Neuronal stem cell (in vitro differentiated cells): ENCODE data around the gene LTB4R.

Experiments
- DNase-seq: peaks from one replicate; pipeline ENCODE4 v3.0.0-alpha.2; 2013; ENCODE audit warnings: low spot score
- H2AFZ ChIP-seq: one replicate; pipeline ENCODE4 v1.6.1; 2013; ENCODE audit warnings: mild to moderate bottlenecking, low read length, inconsistent platforms
- H2AK5ac ChIP-seq: 2 replicates; pipeline ENCODE4 v1.6.1; 2013; ENCODE audit warnings: low read depth, mild to moderate bottlenecking, inconsistent platforms, low read length, moderate library complexity, mixed read lengths
- H2BK120ac ChIP-seq: 2 replicates; pipeline ENCODE4 v1.6.1; 2013; ENCODE audit warnings: low read depth, mild to moderate bottlenecking, inconsistent platforms, low read length, moderate library complexity, mixed read lengths
- H2BK12ac ChIP-seq: one replicate; pipeline ENCODE4 v1.6.1; 2013; ENCODE audit warnings: low read length, inconsistent platforms
- H2BK15ac ChIP-seq: 2 replicates; pipeline ENCODE4 v1.6.1; 2013; ENCODE audit warnings: mild to moderate bottlenecking, low read length, inconsistent platforms, mixed read lengths
- H2BK5ac ChIP-seq: one replicate; pipeline ENCODE4 v1.6.1; 2013; ENCODE audit warnings: inconsistent platforms, mild to moderate bottlenecking, low read length, moderate library complexity
- H3K14ac ChIP-seq: one replicate; pipeline ENCODE4 v1.6.1; 2013; ENCODE audit warnings: low read length, inconsistent platforms
- H3K18ac ChIP-seq: 2 replicates; pipeline ENCODE4 v1.6.1; 2013; ENCODE audit warnings: low read length, inconsistent platforms
- H3K23ac ChIP-seq: 2 replicates; pipeline ENCODE4 v1.6.1; 2013; ENCODE audit warnings: low read depth, mild to moderate bottlenecking, mixed read lengths, low read length, inconsistent platforms; ENCODE audit not compliant: poor library complexity
- H3K27ac ChIP-seq: replicated peaks from 3 replicates; pipeline ENCODE4 v1.5.1; 2013; ENCODE audit warnings: low read length, inconsistent platforms
- H3K27me3 ChIP-seq, 3 experiments: 2 replicates each; pipeline ENCODE4 v1.6.1; 2013; ENCODE audit warnings: low read length in 3 of 3, mild to moderate bottlenecking in 2 of 3, inconsistent platforms in 1 of 3, low read depth in 1 of 3, mixed read lengths in 1 of 3, moderate library complexity in 1 of 3; ENCODE audit not compliant: control insufficient read depth in 3 of 3, insufficient read depth in 3 of 3
- H3K36me3 ChIP-seq, 2 donors: replicated peaks in 1 of 2; 2 replicates each; pipeline ENCODE4 v1.6.1; 2013; ENCODE audit warnings: low read length in 2 of 2; ENCODE audit not compliant: control insufficient read depth in 2 of 2, insufficient read depth in 2 of 2
- H3K4ac ChIP-seq: 2 replicates; pipeline ENCODE4 v1.6.1; 2013; ENCODE audit warnings: inconsistent platforms, mild to moderate bottlenecking, low read length, moderate library complexity
- H3K4me1 ChIP-seq, 2 donors: 1 replicate in 1 of 2; 2 replicates in 1 of 2; pipeline ENCODE4 v1.6.1; 2013; ENCODE audit warnings: low read length in 2 of 2, low read depth in 1 of 2; ENCODE audit not compliant: control insufficient read depth in 2 of 2, insufficient read depth in 1 of 2
- H3K4me2 ChIP-seq: one replicate; pipeline ENCODE4 v1.6.1; 2013; ENCODE audit warnings: mild to moderate bottlenecking, low read length, inconsistent platforms; ENCODE audit not compliant: insufficient read depth, poor library complexity, severe bottlenecking
- H3K4me3 ChIP-seq, 2 donors: 2 replicates each; pipeline ENCODE4 v1.5.1; 2013; ENCODE audit warnings: low read length in 2 of 2, mild to moderate bottlenecking in 2 of 2, inconsistent platforms in 1 of 2, moderate library complexity in 1 of 2
- H3K79me1 ChIP-seq: one replicate; pipeline ENCODE4 v1.6.1; 2013; ENCODE audit warnings: low read depth, mild to moderate bottlenecking, inconsistent platforms, low read length, moderate library complexity
- H3K9ac ChIP-seq: one replicate; pipeline ENCODE4 v1.6.1; 2013; ENCODE audit warnings: mild to moderate bottlenecking, low read depth, low read length, inconsistent platforms; ENCODE audit not compliant: poor library complexity
- H3K9me3 ChIP-seq, 2 donors: replicated peaks in 1 of 2; 2 replicates each; pipeline versions ENCODE3 to v1.6.1; 2013; ENCODE audit warnings: low read length in 2 of 2, mild to moderate bottlenecking in 2 of 2, inconsistent platforms in 1 of 2, low read depth in 1 of 2, mixed read lengths in 1 of 2, moderate library complexity in 1 of 2; ENCODE audit not compliant: control insufficient read depth in 2 of 2, insufficient read depth in 1 of 2
- H4K8ac ChIP-seq: one replicate; pipeline ENCODE4 v1.6.1; 2013; ENCODE audit warnings: low read depth, mild to moderate bottlenecking, inconsistent platforms, low read length, moderate library complexity
- H4K91ac ChIP-seq: one replicate; pipeline ENCODE4 v1.6.1; 2013; ENCODE audit warnings: low read length, low read depth, mild to moderate bottlenecking, inconsistent platforms; ENCODE audit not compliant: poor library complexity
- WGBS, 2 donors: extraction: QIAGEN DNeasy Blood & Tissue Kit; methylation state at CpG; one replicate each; pipeline ENCODE4 v1.1.7; 2013; ENCODE audit warnings: missing lambda C conversion rate in 2 of 2, mixed read lengths in 1 of 2; ENCODE audit not compliant: insufficient read length in 2 of 2, insufficient replicate concordance in 1 of 2; ENCODE audit errors: extremely low coverage in 2 of 2; 5-methylcytosine and 5-hydroxymethylcytosine counted together

Gene LTB4R

GRCh38 chr14:24342889-24343288 is 31.6 kb downstream of the LTB4R start:
- H2BK15ac ChIP-seq = no peak overlapping the region

GRCh38 chr14:24343795-24344660 is 32.7 kb downstream of the LTB4R start:
- Histone ChIP-seq H3K9me3 (no peaks in the 10 kb centered on the region), H3K9ac (no peak overlapping the region), H4K91ac (no peak overlapping the region), H2AFZ (no peak overlapping the region), H4K8ac (no peak overlapping the region), H3K4me1 (peaks cover 4 to 6% of the 10 kb centered on the region in 2 donors), H3K27me3 (peaks cover 15 to 77% (median 27%) of the 10 kb centered on the region in 3 experiments), H3K14ac (no peak overlapping the region), H2BK5ac (no peak overlapping the region), H3K27ac (no peak overlapping the region), H3K36me3 (no peaks in the 10 kb centered on the region), H3K4me3 (no peak overlapping the region), H3K4ac (no peak overlapping the region), H2BK12ac (no peak overlapping the region), H2AK5ac (no peak overlapping the region), H3K4me2 (no peak overlapping the region), H3K79me1 (no peaks in the 10 kb centered on the region), H3K18ac (no peak overlapping the region), H2BK120ac (no peak overlapping the region), H2BK15ac (no peak overlapping the region), H3K23ac (no peak overlapping the region)
- WGBS, 2 donors = no CpG with 5 or more reads among the region's 7 CpGs
- DNase-seq = no peak

More at GRCh38 chr14:24342889-24343288, 31.6 kb downstream of the LTB4R start:
- H2AK5ac ChIP-seq = no peak overlapping the region
- H3K4me1 ChIP-seq = peaks cover 4 to 8% of the 10 kb centered on the region in 2 donors
- no peak overlapping the region for H2BK12ac ChIP-seq
- H2BK120ac ChIP-seq = no peak overlapping the region
- no peak overlapping the region for H4K8ac ChIP-seq
- no peak overlapping the region for H4K91ac ChIP-seq
- H2AFZ ChIP-seq = no peak overlapping the region
- no peak overlapping the region for H2BK5ac ChIP-seq
- DNase-seq = no peak
- no peak overlapping the region for H3K4me2 ChIP-seq
- H3K9ac ChIP-seq = no peak overlapping the region
- H3K79me1 ChIP-seq = no peaks in the 10 kb centered on the region
- H3K14ac ChIP-seq = no peak overlapping the region
- no CpG with 5 or more reads among the region's 4 CpGs for WGBS, 2 donors
- no peak overlapping the region for H3K18ac ChIP-seq
- no peaks in the 10 kb centered on the region for H3K9me3 ChIP-seq
- no peak overlapping the region for H3K4ac ChIP-seq
- peaks cover 19 to 82% (median 38%) of the 10 kb centered on the region in 3 experiments for H3K27me3 ChIP-seq
- H3K27ac ChIP-seq = no peak overlapping the region
- H3K36me3 ChIP-seq = no peaks in the 10 kb centered on the region
- no peak overlapping the region for H3K23ac ChIP-seq
- no peak overlapping the region for H3K4me3 ChIP-seq

- H2BK5ac ChIP-seq = no peak overlapping the region
- no peaks in the 10 kb centered on the region for H3K9me3 ChIP-seq
- H3K4me3 ChIP-seq = no peak overlapping the region
- H3K36me3 ChIP-seq = no peaks in the 10 kb centered on the region
- H2AFZ ChIP-seq = no peak overlapping the region
- no peak overlapping the region for H3K4ac ChIP-seq
- no peak overlapping the region for H2BK12ac ChIP-seq
- H2BK15ac ChIP-seq = no peak overlapping the region
- no peak overlapping the region for H3K9ac ChIP-seq
- peaks cover 0 to 78% (median 5%) of the 10 kb centered on the region in 3 experiments for H3K27me3 ChIP-seq
- no peaks in the 10 kb centered on the region for H3K4me1 ChIP-seq
- no peak overlapping the region for H3K14ac ChIP-seq
- no peak overlapping the region for H4K8ac ChIP-seq
- H3K27ac ChIP-seq = no peak overlapping the region
- no peaks in the 10 kb centered on the region for H3K79me1 ChIP-seq
- no peak overlapping the region for H3K23ac ChIP-seq
- no peak overlapping the region for H3K18ac ChIP-seq
- no peak overlapping the region for H4K91ac ChIP-seq
- no peak overlapping the region for H2AK5ac ChIP-seq
- no peak overlapping the region for H2BK120ac ChIP-seq
- H3K4me2 ChIP-seq = no peak overlapping the region
- WGBS, 2 donors = no CpG with 5 or more reads among the region's 1 CpG
- no peak for DNase-seq
Measured at GRCh38 chr14:24347134-24347533, 35.8 kb downstream of the LTB4R start.

GRCh38 chr14:24348186-24348585 is 36.9 kb downstream of the LTB4R start:
- WGBS, 2 donors = no CpG with 5 or more reads among the region's 2 CpGs
- H3K79me1 ChIP-seq = no peaks in the 10 kb centered on the region
- DNase-seq = no peak
- no peak overlapping the region for H4K8ac ChIP-seq
- no peak overlapping the region for H2AK5ac ChIP-seq
- no peak overlapping the region for H2BK120ac ChIP-seq
- no peak overlapping the region for H3K4me2 ChIP-seq
- H3K18ac ChIP-seq = no peak overlapping the region
- no peak overlapping the region for H2BK5ac ChIP-seq
- H4K91ac ChIP-seq = no peak overlapping the region
- peaks cover 0 to 80% (median 10%) of the 10 kb centered on the region in 3 experiments for H3K27me3 ChIP-seq
- no peaks in the 10 kb centered on the region for H3K4me1 ChIP-seq
- no peak overlapping the region for H3K4ac ChIP-seq
- no peak overlapping the region for H3K9ac ChIP-seq
- no peak overlapping the region for H3K4me3 ChIP-seq
- no peak overlapping the region for H3K27ac ChIP-seq
- no peak overlapping the region for H2AFZ ChIP-seq
- no peaks in the 10 kb centered on the region for H3K36me3 ChIP-seq
- no peak overlapping the region for H2BK12ac ChIP-seq
- H3K23ac ChIP-seq = no peak overlapping the region
- no peak overlapping the region for H3K14ac ChIP-seq
- no peaks in the 10 kb centered on the region for H3K9me3 ChIP-seq
- H2BK15ac ChIP-seq = no peak overlapping the region
